Measurements from ENCODE around the gene LEPROT.
"Not testable (repeated sequence)": the region's sequence is repeated elsewhere in the genome, so short reads cannot be mapped to it uniquely, and the experiment has no call there.

LEPROT gene, protein sequence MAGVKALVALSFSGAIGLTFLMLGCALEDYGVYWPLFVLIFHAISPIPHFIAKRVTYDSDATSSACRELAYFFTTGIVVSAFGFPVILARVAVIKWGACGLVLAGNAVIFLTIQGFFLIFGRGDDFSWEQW

DNA sequence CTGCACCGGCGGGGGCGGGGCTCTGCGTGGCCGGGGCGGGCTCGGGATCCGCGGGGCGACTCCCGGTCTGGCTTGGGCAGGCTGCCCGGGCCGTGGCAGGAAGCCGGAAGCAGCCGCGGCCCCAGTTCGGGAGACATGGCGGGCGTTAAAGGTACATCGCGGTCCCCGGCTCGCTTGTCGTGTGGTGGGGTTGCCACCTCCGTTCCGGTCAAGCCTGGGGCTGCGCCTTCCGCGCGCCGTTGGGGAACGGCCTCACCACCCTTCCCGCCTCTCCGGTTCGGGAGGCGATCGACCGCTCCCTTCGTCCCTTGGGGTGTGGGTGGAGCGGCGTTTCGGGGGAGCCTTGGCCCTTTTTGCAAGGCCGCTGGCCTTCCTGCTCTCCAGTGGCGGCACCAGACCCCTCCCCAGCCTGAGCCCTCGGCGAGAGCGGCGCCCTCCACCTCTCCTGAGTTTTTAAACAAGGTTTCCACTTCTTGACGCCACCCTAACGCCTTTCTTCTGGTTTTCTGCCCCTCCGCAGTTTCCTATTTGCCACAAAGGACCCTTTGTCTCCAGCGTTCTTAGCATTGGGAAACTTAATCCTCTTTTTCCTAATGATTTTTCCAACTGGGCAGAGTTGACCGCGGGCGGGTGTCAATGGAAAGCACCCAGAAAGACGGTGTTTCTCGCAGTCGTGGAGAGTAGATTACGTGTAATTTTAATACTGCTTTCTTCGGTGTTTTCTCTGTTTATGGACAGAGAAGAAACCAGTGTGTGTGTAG is at the start of gene LEPROT, which contains the start of gene LEPR:
Gene LEPROT (plus strand): TSS at position 79 of the 761 bp plus-strand sequence. CDS start 57 bp downstream, at position 136.
Gene LEPR (plus strand): TSS at position 79 of the 761 bp plus-strand sequence. CDS start 144,898 bp downstream, outside the sequence.
- no peak for DNase-seq (ENCODE audit: low read depth)

DNA sequence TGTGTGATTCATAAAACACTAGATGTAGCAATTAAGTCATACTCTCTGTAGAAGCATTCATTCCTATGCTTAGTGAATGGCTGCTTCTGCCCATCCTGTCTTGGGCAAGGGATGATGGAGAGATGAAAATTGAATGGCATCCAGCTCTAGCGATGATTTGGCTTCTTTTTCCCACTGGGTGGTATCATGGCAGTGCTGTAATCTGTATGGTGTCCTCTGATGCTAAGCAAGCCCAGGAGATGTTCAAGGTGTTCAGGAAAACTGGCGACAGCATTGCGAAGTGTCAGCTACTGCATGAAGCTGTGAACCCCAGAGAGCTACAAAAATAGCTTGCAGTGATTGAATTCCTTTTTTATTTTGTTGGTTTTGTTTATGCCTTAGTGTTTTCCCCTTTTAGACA is 48.9 kb upstream of the LEPROT start:
- DNase-seq (ENCODE audit: low read depth): no peak

DNA sequence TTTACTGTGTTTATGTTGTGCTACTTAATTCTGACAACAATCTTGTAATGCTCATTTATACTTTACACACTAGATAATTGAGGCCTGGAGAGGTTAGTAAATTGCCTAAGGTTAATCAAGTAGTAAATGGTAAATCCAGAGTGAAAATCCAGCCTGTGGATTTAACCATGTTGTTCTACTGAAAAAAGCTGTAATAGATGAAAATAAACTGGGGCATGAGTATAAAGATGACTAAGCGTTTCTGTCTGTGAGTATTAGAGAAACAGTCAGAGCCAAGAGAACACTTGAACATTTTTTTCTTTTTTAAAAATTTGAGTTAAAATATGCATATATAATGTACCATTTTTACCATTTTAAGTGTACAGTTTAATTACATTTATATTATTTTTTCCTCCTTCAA is 47.9 kb upstream of the LEPROT start:
- DNase-seq (ENCODE audit: low read depth): no peak

DNA sequence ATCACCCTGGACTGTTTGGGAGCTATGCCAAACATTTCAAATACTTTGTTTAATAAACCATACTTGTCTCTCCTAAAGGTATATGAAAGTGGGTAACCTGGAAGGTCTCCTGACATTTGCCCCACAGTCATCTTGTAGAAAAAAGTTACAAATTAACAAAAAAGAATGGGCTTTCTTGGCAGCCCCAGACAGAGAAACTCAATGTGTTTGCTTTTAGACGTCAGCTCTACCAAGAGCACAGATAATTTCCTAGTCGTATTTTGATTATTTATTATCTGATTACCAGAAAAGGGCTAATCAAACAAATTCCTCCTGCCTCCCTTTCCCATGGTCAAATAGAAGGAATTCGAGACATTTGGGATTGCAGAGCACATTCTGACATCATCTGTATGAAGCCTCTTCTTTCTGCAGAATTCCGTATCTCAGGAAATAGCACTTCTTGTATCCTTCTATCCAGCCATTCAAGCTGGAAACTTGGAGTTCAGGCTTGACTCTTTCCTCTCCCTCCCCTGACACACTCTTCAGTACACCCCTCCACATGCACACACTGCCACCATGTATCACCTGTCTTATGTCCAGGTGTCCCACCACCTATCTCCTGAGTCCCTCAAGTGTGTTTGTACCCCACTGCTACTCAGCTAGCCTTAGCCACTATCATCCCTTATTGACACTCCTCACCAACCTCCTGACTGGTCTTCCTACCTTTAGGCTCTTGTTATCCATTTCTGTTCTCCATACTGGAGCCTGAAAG is 42.8 kb upstream of the LEPROT start:
- DNase-seq (ENCODE audit: low read depth): no peak

DNA sequence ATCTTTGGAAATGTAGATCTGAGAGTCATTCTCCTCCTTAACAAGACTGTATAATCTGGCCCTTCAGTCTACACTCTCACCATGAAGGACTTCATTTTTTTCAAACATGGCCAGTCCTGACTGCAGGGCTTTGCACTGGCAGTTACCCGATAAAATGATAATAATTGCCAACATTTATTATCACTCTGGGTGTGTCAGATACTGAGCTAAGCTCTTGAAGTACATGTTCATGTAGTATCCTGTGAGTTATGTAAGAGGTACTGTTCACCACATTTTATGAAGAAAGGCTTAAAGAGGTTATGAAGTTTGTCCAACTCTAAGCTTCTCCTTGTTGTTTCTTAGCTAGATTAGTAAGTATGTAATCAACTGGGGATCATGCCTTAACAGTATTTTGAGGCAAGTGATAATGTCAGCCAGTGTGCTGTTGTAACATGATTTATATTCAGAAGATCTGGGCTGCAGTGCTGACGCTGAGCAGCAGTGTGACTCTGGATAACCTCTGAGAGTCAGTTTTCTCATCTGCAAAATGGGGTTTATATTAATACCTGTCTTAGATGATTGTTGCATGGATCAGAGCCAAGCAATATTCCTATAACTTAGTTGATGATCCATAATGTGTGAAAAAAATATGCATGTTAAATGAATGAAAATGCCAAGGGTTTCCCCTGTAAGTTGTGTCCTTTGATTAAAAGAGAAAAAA is 42.1 kb upstream of the LEPROT start:
- no peak for DNase-seq (ENCODE audit: low read depth)

DNA sequence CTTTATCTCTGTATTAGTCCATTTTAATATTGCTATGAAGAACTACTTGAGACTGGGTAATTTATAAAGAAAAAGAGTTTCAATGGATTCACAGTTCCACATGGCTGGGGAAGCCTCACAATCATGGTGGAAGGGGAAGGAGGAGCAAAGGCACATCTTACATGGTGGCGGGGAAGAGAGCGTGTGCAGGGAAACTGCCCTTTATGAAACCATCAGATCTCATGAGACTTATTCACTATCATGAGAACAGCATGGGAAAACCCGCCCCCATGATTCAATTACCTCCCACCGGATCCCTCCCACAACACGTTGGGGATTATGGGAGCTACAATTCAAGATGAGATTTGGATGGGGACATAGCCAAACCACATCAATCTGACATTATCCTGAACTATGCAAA is 36.0 kb upstream of the LEPROT start:
- DNase-seq (ENCODE audit: low read depth): not testable (repeated sequence)

DNA sequence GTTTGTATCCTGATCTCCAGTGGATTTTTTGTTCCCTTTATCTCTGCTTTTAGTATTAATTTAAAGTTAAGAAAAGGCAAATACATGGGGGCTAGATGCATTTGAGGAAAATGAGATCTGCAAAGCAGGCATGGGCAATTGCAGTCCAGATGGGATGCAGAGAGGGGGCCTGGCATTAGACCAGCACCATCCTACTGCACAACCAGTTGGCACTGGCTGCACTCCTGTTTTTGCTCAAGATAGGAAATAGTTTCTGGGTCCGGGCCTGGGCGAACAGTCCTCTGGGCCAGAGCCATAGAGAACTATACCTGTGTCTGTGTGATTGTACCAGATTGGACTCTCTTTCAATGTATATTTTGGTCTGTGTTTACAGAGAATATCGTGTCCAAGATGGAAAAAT is 34.0 kb upstream of the LEPROT start:
- no peak for DNase-seq (ENCODE audit: low read depth)

DNA sequence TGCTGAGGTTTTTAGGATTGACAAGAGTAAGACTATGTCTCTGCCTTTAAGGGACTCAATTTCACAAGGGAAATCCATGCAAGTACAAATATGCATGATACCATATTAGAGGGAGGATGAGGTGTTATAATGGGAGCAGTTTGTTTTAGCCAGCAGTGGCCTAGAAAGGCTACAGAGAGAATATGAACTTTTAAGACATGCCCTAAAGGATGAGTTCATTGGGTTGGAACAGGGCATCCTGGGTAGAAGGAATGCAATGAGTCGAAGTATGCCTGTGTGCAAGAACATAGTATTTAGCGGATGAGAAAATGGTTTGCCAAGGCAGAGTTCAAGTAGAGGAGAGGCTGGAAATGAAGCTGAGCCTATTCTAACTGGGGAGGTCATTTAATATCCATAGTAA is 32.6 kb upstream of the LEPROT start:
- no peak for DNase-seq (ENCODE audit: low read depth)

DNA sequence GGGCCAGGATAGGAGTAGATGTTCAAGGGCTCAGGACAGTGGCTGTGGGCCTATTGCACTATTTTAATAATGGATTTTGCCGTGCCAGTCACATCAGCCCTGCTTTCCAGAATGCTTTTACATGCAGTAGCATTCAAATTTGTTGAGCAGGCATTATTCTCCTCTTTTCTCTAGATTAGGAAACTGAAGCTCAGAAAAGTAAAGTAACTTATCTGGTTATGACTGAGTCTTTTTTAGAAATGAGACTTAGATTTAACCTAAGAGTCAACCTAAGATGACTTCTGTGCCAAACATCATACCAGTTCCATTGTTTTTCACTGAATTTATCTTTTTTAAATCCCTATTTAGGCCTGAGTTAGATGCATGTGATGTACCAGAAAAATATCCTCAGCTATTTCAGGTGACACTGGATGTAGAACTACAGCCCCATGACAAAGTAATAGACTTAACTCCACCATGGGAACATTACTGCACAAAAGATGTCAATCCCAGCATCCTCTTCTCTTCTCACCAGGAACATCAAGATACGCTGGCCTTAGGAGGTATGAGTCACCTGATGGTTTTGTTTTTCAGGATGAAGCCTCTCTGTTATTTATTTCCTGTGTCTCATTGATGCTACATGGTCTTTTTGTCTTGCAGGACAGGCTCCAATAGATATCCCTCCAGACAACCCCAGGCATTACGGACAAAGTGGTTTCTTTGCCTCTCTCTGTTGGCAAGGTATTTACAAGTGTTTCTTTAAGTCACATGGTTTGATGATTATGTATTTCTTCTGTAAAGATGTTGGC is 31.4 kb upstream of the LEPROT start:
- no peak for DNase-seq (ENCODE audit: low read depth)

DNA sequence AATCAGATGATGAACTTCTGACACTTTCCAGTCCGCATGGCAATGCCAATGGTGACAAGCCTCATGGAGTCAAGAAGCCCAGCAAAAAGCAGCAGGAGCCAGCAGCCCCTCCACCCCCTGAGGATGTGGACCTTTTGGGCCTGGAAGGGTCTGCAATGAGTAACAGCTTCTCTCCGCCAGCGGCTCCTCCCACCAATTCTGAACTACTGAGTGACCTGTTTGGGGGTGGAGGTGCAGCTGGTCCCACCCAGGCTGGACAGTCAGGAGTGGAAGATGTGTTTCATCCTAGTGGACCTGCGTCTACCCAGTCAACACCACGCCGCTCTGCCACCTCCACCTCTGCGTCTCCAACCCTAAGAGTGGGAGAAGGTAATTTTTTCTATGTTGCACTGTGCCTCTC is 28.0 kb upstream of the LEPROT start:
- DNase-seq (ENCODE audit: low read depth): no peak

DNA sequence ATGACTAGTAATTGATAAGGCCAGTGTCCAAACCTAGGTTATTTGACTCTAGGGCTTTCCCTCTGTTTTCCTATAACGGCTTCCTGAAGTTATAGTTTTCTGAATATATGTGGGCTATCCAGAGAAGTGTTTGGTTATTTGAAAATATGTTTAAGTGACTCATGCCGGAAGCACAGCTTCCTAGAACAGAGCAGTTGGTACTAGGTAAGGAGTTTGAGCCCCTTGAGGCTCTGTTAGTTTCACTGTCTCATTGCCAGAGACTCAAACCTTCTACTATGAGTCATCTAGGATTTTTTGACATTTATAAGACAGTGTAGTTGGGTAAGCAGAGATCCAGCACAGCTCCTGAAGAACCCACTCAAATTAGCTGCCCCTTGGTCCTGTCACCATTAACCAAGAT is 27.1 kb upstream of the LEPROT start:
- no peak for DNase-seq (ENCODE audit: low read depth)

DNA sequence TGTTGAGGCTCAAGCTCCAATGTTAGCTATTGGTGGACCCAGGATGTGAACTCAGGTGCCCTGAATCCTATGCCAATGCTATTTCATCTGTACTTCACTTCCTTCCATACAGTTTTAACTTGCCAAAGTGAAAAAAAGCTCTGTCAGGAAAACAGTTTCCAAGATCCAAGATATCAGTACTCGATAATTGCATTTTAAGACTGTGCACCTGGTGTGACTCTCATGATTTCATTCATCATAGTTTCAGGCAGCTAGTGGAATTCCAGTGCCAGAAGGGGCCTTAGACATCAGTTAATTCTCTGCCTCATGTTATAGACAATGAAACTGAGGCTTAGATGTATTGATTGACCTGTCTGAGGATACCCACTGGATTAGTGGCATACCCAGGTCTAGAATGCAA is 26.5 kb upstream of the LEPROT start:
- no peak for DNase-seq (ENCODE audit: low read depth)

DNA sequence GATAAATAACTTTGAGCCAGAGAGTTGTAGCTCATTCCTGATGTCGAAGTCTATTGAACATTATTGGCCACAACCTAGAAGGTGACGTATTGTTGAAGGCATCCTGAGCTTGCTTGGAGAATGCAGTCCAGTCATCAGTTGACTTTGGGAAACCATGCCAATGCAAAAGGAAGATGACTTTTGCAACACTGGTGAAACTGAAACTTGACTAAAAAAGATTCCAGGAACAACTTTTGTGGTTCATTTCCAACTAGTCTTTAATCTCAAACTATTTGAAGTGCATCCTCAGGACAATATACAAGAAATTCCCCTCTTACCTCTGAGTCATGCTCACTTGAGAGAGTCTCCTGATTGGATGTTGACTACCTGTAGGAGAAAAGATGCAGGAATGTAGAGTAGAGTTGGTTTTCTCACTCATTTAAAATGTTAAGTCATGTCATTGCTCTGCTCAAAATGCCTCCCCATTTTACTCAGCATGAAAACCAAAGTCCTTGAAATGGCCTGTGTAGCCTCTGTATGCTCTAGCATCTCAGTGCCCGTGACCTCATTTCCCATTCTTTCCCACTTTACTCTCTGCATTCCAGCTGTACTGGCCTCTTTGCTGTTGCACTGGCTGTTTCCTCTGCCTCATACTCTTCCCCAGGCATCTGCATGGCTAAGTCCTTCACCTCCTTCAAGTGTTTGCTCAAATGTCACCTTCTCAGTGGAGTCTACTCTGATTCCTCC is 24.4 kb upstream of the LEPROT start:
- DNase-seq (ENCODE audit: low read depth): no peak

DNA sequence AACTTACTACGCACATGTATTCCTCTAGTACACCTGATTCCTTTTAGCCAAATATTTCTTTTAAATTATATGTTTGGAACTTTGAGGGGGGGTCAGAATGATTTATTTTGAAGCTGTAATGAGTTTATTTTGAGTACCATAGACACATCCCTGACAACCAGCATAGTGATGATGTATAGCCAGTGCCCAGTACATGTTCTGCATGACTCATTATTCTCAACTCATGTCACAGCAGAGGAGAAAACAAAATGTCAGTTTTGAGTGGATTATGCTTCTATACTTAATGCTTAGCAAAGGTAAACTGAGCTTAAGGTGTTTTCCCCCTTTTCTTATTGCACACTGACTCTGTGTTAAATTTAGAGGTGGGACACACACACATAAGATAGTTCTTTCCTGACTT is 22.4 kb upstream of the LEPROT start:
- no peak for DNase-seq (ENCODE audit: low read depth)

DNA sequence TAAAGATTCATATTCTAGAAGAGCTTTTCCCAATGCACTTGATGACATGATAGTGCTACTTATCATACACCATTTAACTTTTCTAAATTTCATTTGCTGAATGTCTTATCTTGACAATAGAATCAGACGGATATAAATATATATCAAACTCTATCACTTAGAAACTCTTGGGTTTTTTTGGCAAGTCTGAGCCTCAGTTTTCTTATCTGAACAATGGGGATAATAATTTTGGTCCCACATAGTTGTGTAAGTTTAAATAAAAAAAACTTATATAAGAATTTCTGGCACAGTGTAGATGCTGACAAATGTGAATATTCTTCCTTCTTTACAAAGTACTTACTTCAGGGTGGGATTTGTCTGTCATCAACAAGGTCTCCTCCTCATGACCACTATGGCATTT is 21.5 kb upstream of the LEPROT start:
- DNase-seq (ENCODE audit: low read depth): no peak

DNA sequence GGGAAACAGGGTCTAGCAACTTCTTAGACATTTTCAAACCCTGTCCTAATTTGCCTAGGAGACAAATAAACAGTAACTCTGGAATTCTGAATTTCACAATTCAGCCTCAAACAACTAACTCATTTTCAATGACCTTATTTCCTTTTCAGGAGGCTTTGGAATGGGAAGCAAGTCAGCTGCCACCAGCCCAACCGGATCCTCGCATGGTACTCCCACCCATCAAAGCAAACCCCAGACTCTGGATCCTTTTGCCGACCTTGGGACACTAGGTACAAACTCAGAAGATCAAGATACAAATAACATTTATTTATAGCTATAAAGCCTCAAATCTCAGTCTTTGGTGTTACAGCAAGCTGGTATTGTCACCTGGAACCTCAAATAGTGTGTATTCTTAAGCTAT is 18.9 kb upstream of the LEPROT start:
- DNase-seq (ENCODE audit: low read depth): no peak

DNA sequence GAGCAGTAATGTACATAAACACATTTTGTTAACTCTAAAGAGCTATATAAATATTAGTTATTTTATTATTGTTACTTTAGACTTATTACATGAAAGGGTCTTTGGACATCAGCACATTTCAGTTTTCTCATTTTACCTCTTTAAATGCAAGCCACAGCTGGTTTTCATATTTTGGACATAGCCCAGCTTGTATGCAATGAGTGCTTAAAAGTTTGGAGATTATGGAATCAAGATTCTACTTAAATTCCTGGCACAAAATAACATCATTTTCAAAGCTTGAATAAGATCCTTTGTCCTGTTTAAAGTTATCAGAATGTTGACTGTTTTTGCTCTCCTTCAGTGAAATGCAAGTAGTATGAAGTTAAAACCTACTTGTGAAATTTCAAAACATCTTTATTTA is 15.5 kb upstream of the LEPROT start:
- DNase-seq (ENCODE audit: low read depth): no peak

DNA sequence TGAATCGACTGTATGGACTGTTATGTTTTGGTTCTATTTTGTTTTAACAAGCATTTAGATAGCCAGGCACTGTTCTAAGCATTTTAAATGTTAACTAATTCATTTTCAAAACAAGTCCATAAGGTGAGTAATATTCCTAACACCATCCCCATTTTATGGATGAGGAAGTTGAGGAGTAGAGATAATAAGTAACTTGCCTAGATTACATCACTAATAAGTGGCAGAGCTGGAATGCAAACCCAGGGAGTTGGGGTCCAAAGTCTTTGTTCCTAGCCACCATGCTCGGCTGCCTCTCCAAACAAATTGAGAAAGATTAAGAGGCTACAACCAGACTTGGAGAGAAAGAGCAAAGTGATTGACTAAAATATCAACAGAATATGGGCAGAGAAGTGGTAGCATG is 12.6 kb upstream of the LEPROT start:
- DNase-seq (ENCODE audit: low read depth): no peak

DNA sequence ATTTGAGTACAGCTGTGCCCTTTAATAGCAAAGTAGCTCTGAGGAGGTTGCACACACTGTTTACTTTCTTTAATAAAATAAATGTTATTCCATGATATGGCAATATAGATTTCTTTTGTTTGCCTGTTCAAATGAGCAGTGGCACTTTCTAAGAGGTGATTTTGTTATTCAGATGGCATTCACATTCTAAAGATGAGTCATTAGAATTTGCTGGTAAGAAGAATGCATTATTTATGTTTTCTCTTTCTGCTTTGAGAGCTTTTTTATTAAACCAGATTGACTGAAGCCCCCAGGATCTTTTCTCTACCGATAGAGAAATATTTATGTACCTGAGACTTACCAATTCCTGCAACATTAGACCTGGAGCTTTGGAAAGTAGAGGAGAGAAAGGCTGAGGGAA is 11.2 kb upstream of the LEPROT start:
- DNase-seq (ENCODE audit: low read depth): no peak

DNA sequence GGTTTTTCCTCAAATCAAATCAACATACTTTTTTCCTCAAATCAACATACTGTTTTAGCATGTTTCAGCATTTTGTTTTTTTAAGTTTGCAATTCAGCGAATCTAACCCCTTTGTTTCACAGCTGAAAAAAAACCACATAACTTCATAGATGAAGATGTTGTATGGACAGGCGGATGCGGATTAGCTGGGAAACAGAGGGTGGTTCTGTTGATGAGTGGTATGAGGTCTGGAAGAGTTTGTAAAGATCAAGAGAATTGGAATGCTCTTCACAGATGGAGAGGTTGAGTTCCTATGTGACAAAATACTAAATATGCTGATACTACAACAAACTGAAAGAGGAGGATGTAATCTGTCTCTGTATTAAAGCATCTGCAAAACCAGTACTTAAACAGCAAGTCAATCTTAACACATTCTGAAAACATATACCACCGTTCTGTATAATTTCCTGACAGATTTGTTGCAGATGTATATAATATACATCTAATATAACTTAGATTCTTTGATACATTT is 10.6 kb upstream of the LEPROT start:
- no peak for DNase-seq (ENCODE audit: low read depth)
